OCI-LY7 (cell line): ENCODE results near the gene HMG20B. TPM values are rescaled to one million over a fixed set of nuclear protein-coding genes. Genes with fewer than 3 reads are reported as not detected.

Experiments
- BruUV-seq: library from RNA; stranded (reverse); fragments of 400-500 nt; replicated peaks from 2 replicates; lab custom pipeline; 2021; lab: Mats Ljungman, UMichigan
- CTCF ChIA-PET: fragments of 300-600 bp; sonication (Branson Sonifier 250); formaldehyde crosslinking; loops from one replicate; lab custom pipeline; 2022; ENCODE audit warnings: antibody characterized with exemption; ENCODE audit not compliant: unreplicated experiment; lab: Charles Lee
- POLR2A ChIA-PET: fragments of 300-600 bp; sonication (Branson Sonifier 250); formaldehyde crosslinking; loops from one replicate; lab custom pipeline; 2022; ENCODE audit warnings: antibody characterized with exemption; lab: Charles Lee
- DNase-seq: peaks from one replicate; pipeline ENCODE4 v3.0.0-alpha.2; 2015; ENCODE audit warnings: low spot score
- H2AFZ ChIP-seq: fragments of 200-600 bp; sonication (generic), shearing (Covaris generic); 2 replicates; pipeline ENCODE4 v1.6.1; 2014; ENCODE audit warnings: mild to moderate bottlenecking, antibody characterized with exemption, low read length, moderate library complexity
- H3K27ac ChIP-seq: fragments of 200-600 bp; sonication (generic); 2 replicates; pipeline ENCODE4 v1.5.1; 2014; ENCODE audit warnings: mixed run types, low read depth, mild to moderate bottlenecking, moderate library complexity, low read length, inconsistent platforms; ENCODE audit not compliant: poor library complexity, severe bottlenecking
- H3K36me3 ChIP-seq: fragments of 200-600 bp; sonication (generic); 2 replicates; pipeline ENCODE4 v1.6.1; 2014; ENCODE audit warnings: mild to moderate bottlenecking, antibody characterized with exemption, low read length, moderate library complexity, mixed read lengths; ENCODE audit not compliant: insufficient read depth
- H3K4me1 ChIP-seq: fragments of 200-600 bp; sonication (generic); 2 replicates; pipeline ENCODE4 v1.5.1; 2014; ENCODE audit warnings: mild to moderate bottlenecking, low read length; ENCODE audit not compliant: insufficient read depth, poor library complexity, severe bottlenecking
- H3K4me2 ChIP-seq: fragments of 200-600 bp; sonication (generic); 2 replicates; pipeline ENCODE4 v1.6.1; 2014; ENCODE audit warnings: mild to moderate bottlenecking, low read length
- H3K4me3 ChIP-seq: fragments of 200-600 bp; sonication (generic); 2 replicates; pipeline ENCODE4 v1.5.1; 2014; ENCODE audit warnings: mild to moderate bottlenecking, low read depth, low read length; ENCODE audit not compliant: poor library complexity, severe bottlenecking
- H3K79me2 ChIP-seq: fragments of 200-600 bp; sonication (generic); 2 replicates; pipeline ENCODE4 v1.6.1; 2016; ENCODE audit warnings: low read depth, mild to moderate bottlenecking, low read length, moderate library complexity, mixed read lengths; ENCODE audit not compliant: insufficient read depth
- H3K9me2 ChIP-seq: fragments of 200-600 bp; sonication (generic); 2 replicates; pipeline ENCODE4 v1.6.1; 2016; ENCODE audit warnings: mild to moderate bottlenecking, low read length, mixed read lengths; ENCODE audit not compliant: insufficient read depth
- H3K9me3 ChIP-seq: fragments of 200-600 bp; sonication (generic); 2 replicates; pipeline ENCODE4 v1.6.1; 2014; ENCODE audit warnings: mild to moderate bottlenecking, mixed run types, low read length, mixed read lengths
- H4K20me1 ChIP-seq: fragments of 200-600 bp; sonication (generic); 2 replicates; pipeline ENCODE4 v1.6.1; 2014; ENCODE audit warnings: mild to moderate bottlenecking, antibody characterized with exemption, low read length, moderate library complexity, mixed read lengths; ENCODE audit not compliant: insufficient read depth
- EZH2phosphoT487 ChIP-seq: fragments of 200-600 bp; sonication (generic); IDR thresholded peaks from 2 replicates; pipeline ENCODE4 v1.6.1; 2018; ENCODE audit warnings: low read depth, borderline replicate concordance, mild to moderate bottlenecking, mixed run types, antibody characterized with exemption, low read length, moderate library complexity, mixed read lengths
- intact Hi-C: fragments of 100-400 bp; cut with micrococcal nuclease; formaldehyde crosslinking; loops from one replicate; pipeline ENCODE4 v1.10.0; 2022; ENCODE audit not compliant: unreplicated experiment
- total RNA-seq, 2 experiments: library from RNA; depleted of rRNA in 1 of 2; stranded (reverse); fragments of >200 nt in 1 of 2; shearing (Covaris generic) in 1 of 2; gene quantifications; 2 replicates each; pipeline ENCODE4 v1.2.3, GENCODE V29; 2014 to 2022
- TF ChIP-seq, protein P1 (sequence below): fragments of 200-600 bp; sonication (generic); conservative IDR thresholded peaks from 2 replicates; pipeline ENCODE4 v1.5.1; 2014; ENCODE audit warnings: mild to moderate bottlenecking, antibody characterized with exemption, low read length, moderate library complexity, mixed read lengths

HMG20B gene
- total RNA-seq, 2 experiments from 2014 or later, result 91.0 to 119 TPM

DNA sequence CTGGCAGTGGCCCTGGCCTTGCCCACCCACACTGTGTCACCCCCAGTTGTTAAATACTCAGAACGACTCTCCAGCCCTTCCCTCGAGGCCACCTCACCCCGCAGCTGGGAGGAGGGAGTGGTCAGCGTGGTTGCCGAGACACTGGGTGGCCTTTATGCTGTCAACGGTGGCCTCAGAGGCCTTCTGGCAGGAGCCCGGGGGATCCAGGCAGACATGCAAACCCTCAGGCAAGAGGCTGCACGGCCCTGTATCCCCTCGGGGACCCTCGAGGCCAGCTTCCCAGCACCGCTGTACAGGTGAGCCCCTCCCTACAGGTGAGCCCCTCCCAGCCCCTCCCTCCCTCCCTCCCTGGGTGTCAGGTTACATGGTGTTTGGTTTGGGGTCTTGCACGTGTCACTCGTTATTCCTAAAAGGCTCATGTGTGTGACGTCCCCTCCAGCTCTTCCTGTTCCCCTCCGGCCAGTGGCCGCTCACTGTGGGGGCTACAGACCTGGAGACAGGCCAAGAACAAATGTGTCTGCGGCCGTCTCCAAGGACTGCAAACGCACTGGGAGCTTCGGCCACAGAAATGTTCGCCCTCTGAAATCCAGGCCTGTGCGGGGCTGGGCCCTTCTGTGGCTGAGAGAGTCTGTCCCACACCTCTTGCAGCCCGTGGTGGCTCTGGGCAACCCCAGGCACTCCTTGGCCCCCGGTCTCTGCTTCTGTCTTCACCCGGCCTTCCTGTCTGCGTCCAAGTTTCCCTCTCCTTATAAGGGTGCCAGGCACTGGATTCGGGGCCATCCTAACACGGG is 33.6 kb upstream of the HMG20B start, which contains the start of gene TEKTIP1:
TSS of gene TEKTIP1 (plus strand) at position 210 of the 791 bp plus-strand sequence. CDS start at position 214, 4 bp downstream.
- ChIA-PET CTCF (no interaction called here), POLR2A (interaction anchor here (0.6 kb wide), 1 partner anchor 40 kb away, joined by 3 read pairs; no protein-coding TSS in a partner anchor)
- Histone ChIP-seq H3K27ac (no peak within 1 kb of the TSS), H3K4me1 (no peaks in the 10 kb centered on the region), H3K4me3 (no peak within 1 kb of the TSS), H3K4me2 (no peak within 1 kb of the TSS), H4K20me1 (no peaks in the 10 kb centered on the region), H3K36me3 (peaks cover 63% of the 10 kb centered on the region), H3K9me3 (no peaks in the 10 kb centered on the region), H3K79me2 (no peaks in the 10 kb centered on the region), H3K9me2 (no peaks in the 10 kb centered on the region), H2AFZ (no peak within 1 kb of the TSS)
- DNase-seq, result no peak
- intact Hi-C loops, result no loop called here
- TF ChIP-seq EZH2phosphoT487, result no peak
- TF ChIP-seq, protein P1, sequence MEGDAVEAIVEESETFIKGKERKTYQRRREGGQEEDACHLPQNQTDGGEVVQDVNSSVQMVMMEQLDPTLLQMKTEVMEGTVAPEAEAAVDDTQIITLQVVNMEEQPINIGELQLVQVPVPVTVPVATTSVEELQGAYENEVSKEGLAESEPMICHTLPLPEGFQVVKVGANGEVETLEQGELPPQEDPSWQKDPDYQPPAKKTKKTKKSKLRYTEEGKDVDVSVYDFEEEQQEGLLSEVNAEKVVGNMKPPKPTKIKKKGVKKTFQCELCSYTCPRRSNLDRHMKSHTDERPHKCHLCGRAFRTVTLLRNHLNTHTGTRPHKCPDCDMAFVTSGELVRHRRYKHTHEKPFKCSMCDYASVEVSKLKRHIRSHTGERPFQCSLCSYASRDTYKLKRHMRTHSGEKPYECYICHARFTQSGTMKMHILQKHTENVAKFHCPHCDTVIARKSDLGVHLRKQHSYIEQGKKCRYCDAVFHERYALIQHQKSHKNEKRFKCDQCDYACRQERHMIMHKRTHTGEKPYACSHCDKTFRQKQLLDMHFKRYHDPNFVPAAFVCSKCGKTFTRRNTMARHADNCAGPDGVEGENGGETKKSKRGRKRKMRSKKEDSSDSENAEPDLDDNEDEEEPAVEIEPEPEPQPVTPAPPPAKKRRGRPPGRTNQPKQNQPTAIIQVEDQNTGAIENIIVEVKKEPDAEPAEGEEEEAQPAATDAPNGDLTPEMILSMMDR, result no peak
- no TSS peak for BruUV-seq

DNA sequence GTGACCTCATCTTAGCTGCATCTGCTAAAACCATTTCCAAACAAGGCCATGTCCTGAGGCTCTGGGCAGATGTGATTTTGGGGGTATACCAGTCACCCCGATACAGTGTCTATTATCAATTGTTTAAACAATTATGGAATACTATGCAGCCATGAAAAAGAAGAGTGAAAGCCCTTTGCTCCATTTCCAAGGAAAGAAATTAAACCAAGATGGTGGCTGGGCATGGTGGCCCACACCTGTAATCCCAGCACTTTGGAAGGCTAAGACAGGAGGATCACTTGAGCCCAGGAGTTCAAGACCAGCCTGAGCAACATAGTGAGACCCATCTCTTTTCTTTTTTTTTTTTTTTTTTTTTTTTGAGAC is 33.0 kb upstream of the HMG20B start:
- Histone ChIP-seq H3K9me2 (no peaks in the 10 kb centered on the region), H3K4me2 (no peak overlapping the region), H3K79me2 (no peaks in the 10 kb centered on the region), H3K36me3 (peaks cover 61% of the 10 kb centered on the region), H3K27ac (no peak overlapping the region), H3K9me3 (no peaks in the 10 kb centered on the region), H3K4me3 (no peak overlapping the region), H2AFZ (no peak overlapping the region), H4K20me1 (no peaks in the 10 kb centered on the region), H3K4me1 (no peaks in the 10 kb centered on the region)
- DNase-seq, result no peak
- intact Hi-C loops, result no loop called here
- POLR2A ChIA-PET, result interaction anchor here (0.6 kb wide), 1 partner anchor 39 kb away, joined by 3 read pairs; no protein-coding TSS in a partner anchor
- no peak for TF ChIP-seq EZH2phosphoT487
- TF ChIP-seq, protein P1, result no peak
- CTCF ChIA-PET, result no interaction called here
- BruUV-seq, result TSS peak; percentile 64
